GM21367 (cell line): ENCODE results near the gene PLA2R1.
"Not testable (repeated sequence)": the region's sequence is repeated elsewhere in the genome, so short reads cannot be mapped to it uniquely, and the experiment has no call there.

ENCODE experiments used
- ATAC-seq: cut with Tn5 transposase; IDR thresholded peaks from one replicate; pipeline ENCODE4 v1.9.1; 2021; ENCODE audit not compliant: unreplicated experiment

Gene PLA2R1

GRCh38 chr2:160063879-160064612 lies 1.6 kb upstream of the PLA2R1 start:
- ATAC-seq, result no peak

DNA sequence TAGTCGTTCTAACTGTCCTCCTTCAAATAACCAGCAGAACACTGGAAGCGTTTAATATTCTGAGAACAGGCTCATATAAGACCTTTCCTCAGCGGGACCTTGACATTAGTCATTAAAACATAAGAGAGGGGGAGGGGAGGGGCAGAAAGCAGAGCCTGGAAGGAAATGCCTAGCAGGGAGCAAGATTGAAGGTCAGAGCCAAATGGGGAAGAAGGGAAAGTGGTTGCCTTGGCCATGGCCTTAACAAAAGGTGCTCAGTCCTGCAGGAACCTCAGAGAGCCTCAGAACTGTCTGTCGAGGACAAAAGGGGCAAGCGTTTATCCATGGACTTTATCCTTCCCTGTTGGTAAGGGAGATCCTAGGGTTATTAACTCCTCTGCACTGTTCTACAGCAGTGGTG lies 856 bp upstream of the PLA2R1 start:
- no peak for ATAC-seq

- no peak for ATAC-seq
Observed at GRCh38 chr2:160061944-160062291, 497 bp downstream of the PLA2R1 start.

- ATAC-seq, result no peak
Observed at GRCh38 chr2:160061533-160061932, 882 bp downstream of the PLA2R1 start.

- no peak for ATAC-seq
Observed at GRCh38 chr2:160060297-160060696, 2.1 kb downstream of the PLA2R1 start.

- ATAC-seq, result no peak
Observed at GRCh38 chr2:160057356-160057755, 5.1 kb downstream of the PLA2R1 start.

GRCh38 chr2:160055726-160056108 lies 6.7 kb downstream of the PLA2R1 start:
- no peak for ATAC-seq

- ATAC-seq, result no peak
Observed at GRCh38 chr2:160054984-160055725, 7.3 kb downstream of the PLA2R1 start.

GRCh38 chr2:160053946-160054345 lies 8.5 kb downstream of the PLA2R1 start:
- no peak for ATAC-seq

GRCh38 chr2:160052531-160052930 lies 9.9 kb downstream of the PLA2R1 start:
- no peak for ATAC-seq

DNA sequence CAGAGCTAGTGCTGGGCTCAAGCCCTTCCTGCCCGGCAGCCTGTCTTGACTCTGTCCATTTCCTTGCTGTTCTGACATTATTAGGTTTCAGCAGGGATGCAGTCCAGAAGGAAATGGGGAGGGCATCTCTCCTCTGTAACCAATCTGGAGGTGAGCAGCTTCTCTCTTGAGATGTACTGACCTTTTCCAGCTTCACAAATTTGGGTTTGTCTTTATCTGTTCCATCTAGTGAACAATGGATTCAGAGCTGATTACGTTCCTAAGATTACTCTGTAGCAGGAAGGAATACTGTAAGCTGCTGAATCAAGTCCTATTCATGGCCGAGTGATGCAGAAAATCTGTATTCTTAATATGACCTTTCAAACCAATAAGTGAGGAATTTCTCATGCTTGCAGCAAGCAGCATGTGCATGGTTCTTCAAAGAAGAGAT lies 11.0 kb downstream of the PLA2R1 start:
- ATAC-seq, result no peak

- ATAC-seq, result no peak
Observed at GRCh38 chr2:160050147-160050546, 12.3 kb downstream of the PLA2R1 start.

DNA sequence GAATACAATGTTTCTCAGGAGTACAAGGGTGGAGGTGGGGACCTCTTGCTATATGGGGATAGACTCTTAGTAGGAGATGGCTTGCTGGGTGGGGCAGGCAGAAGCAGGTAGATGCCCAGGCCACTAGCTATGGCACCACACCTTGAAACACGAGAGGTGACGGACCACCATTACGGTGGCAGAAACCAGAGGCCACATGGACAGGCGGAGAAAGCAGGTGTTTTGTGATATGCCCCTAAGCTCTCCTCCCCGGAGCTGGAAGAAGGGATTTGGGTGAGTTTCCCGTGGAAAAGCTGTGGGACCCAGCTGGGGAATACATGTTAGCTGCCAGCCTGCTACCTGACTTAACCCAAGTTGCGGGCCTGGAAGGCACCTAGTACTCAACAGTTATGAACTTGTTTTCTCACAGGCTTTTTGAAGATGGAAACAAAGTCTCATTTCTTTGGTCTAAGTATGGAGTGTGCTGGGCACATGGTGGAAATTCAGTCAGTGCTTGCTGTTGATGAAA lies 16.7 kb downstream of the PLA2R1 start:
- ATAC-seq, result no peak

- no peak for ATAC-seq
Observed at GRCh38 chr2:160044728-160045127, 17.7 kb downstream of the PLA2R1 start.

DNA sequence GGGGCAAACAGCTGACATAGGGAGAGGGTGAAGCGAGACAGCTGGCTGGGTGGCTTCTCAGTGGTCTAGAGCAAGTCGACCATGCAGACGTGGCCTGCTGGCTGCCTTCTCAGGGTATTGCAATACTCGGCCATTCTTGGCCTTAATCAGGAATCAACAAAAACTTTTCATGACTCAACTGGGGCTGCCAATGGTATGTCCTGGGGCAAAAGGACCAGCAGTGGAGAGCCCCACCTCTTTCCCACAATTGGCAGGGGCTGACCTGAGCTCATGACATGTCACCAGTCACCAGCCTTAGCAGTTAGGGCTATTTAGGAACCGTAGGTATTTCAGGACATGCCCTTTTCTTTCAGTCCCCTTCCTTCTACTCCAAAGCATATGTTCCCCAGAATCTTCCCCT lies 19.1 kb downstream of the PLA2R1 start:
- ATAC-seq, result no peak

- no peak for ATAC-seq
Observed at GRCh38 chr2:160042054-160042453, 20.4 kb downstream of the PLA2R1 start.

- ATAC-seq, result no peak
Observed at GRCh38 chr2:160041091-160041490, 21.3 kb downstream of the PLA2R1 start.

DNA sequence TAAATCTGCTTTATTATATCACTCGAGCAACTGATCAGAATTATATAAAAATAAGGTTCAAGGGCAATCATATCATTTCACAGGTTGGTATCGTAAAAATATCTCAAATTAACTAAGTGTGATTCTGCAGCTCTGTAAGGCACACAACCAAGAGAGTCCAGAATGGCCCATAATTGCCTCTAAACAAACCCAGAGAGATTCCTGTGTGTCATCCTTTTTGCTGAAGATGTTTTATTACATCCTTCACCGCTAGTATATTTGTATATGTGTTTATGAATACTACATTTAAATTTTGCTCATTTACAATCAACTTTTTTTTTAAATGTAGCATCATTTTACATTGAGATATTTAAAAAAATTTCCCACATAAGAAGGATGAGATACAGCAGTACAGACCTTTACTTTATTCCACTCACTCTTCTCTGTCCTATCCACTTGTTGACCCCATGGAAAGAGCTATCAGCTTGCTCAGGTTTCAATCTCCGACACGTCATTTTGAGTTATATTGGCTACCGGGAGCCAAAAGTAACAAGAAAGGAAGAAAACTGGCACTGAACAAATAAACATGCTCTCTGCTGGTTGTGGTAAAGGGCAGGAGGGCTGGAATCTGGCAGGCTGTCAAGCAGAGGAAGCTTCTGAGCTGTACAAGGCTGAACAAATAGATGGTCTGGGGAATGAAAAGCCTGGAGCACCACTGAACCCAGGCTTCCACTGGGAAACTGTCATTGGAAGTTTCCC lies 23.1 kb downstream of the PLA2R1 start:
- no peak for ATAC-seq

GRCh38 chr2:160038662-160039061 lies 23.8 kb downstream of the PLA2R1 start:
- not testable (repeated sequence) for ATAC-seq

- ATAC-seq, result no peak
Observed at GRCh38 chr2:160036736-160037135, 25.7 kb downstream of the PLA2R1 start.

DNA sequence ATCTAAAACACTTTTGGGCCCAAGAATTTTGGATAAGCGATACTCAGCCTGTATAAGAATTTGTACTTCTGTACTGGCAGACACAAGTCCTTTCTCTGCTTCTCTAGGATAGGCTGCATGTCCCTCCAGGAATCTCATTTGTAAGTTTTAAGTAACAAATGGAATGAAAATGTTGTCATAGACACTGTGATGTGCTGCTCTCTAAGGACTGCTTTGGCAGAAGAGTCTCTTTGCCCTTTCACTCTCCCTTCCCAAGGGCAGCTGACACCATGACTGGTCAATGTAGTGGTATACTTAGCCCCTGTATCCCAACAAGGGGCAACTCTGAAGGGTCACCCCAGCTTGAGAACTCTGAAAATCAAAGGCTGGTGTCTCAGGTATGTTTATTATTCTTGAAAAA lies 27.3 kb downstream of the PLA2R1 start:
- no peak for ATAC-seq

- ATAC-seq, result no peak
Observed at GRCh38 chr2:160034396-160034795, 28.0 kb downstream of the PLA2R1 start.
